ENCODE results near the gene ZBTB25. TPM values are rescaled to one million over a fixed set of nuclear protein-coding genes. Genes with fewer than 3 reads are reported as not detected.

ZBTB25 gene
- polyA plus RNA-seq, 3 donors, result 2.6 to 4.0 (median 3.8) TPM

GRCh38 chr14:64459405-64460136 lies 44.1 kb downstream of the ZBTB25 start:
- 76 to 79% (median 77%) methylated on average over 4 of the region's 4 CpGs for WGBS, 3 donors
- no peak overlapping the region for H3K27ac ChIP-seq (ENCODE audit: low read depth, low read length)

- H3K27ac ChIP-seq (ENCODE audit: low read depth, low read length), result no peak overlapping the region
- 89 to 95% (median 94%) methylated on average over 10 of the region's 10 CpGs for WGBS, 3 donors
Measured at GRCh38 chr14:64454671-64455070, 49.0 kb downstream of the ZBTB25 start.

- no peak overlapping the region for H3K27ac ChIP-seq (ENCODE audit: low read depth, low read length)
- WGBS, 3 donors, result 85 to 90% (median 90%) methylated on average over 2 of the region's 2 CpGs
Measured at GRCh38 chr14:64450255-64450654, 53.4 kb downstream of the ZBTB25 start.

GRCh38 chr14:64447876-64448670 lies 55.6 kb downstream of the ZBTB25 start:
- H3K27ac ChIP-seq (ENCODE audit: low read depth, low read length), result no peak overlapping the region

GRCh38 chr14:64444984-64445845 lies 58.4 kb downstream of the ZBTB25 start:
- no peak overlapping the region for H3K27ac ChIP-seq (ENCODE audit: low read depth, low read length)
- WGBS, 3 donors, result 75 to 82% (median 76%) methylated on average over 7 of the region's 7 CpGs

More at GRCh38 chr14:64447876-64448670, 55.6 kb downstream of the ZBTB25 start:
- 89 to 99% (median 94%) methylated on average over 5 of the region's 5 CpGs for WGBS, 3 donors

- H3K27ac ChIP-seq (ENCODE audit: low read depth, low read length), result no peak overlapping the region
- WGBS, 3 donors, result 84 to 88% (median 87%) methylated on average over 11 of the region's 11 CpGs
Measured at GRCh38 chr14:64444140-64444539, 59.5 kb downstream of the ZBTB25 start.

GRCh38 chr14:64442300-64442988 lies 61.2 kb downstream of the ZBTB25 start:
- no peak overlapping the region for H3K27ac ChIP-seq (ENCODE audit: low read depth, low read length)

GRCh38 chr14:64440494-64440893 lies 63.1 kb downstream of the ZBTB25 start:
- no peak overlapping the region for H3K27ac ChIP-seq (ENCODE audit: low read depth, low read length)
- WGBS, 3 donors, result 91 to 97% (median 96%) methylated on average over 3 of the region's 3 CpGs

More at GRCh38 chr14:64442300-64442988, 61.2 kb downstream of the ZBTB25 start:
- WGBS, 3 donors, result 87 to 89% (median 87%) methylated on average over 17 of the region's 17 CpGs

GRCh38 chr14:64439141-64439540 lies 64.5 kb downstream of the ZBTB25 start:
- H3K27ac ChIP-seq (ENCODE audit: low read depth, low read length), result no peak overlapping the region
- 92 to 95% (median 94%) methylated on average over 6 of the region's 6 CpGs for WGBS, 3 donors

- no peak overlapping the region for H3K27ac ChIP-seq (ENCODE audit: low read depth, low read length)
Measured at GRCh38 chr14:64438181-64438841, 65.3 kb downstream of the ZBTB25 start.

GRCh38 chr14:64434528-64434927 lies 69.1 kb downstream of the ZBTB25 start:
- H3K27ac ChIP-seq (ENCODE audit: low read depth, low read length), result no peak overlapping the region
- WGBS, 3 donors, result 76 to 83% (median 82%) methylated on average over 3 of the region's 3 CpGs

More at GRCh38 chr14:64438181-64438841, 65.3 kb downstream of the ZBTB25 start:
- WGBS, 3 donors, result 67 to 76% (median 75%) methylated on average over 3 of the region's 3 CpGs

GRCh38 chr14:64423987-64424386 lies 79.7 kb downstream of the ZBTB25 start:
- H3K27ac ChIP-seq (ENCODE audit: low read depth, low read length), result no peak overlapping the region
- WGBS, 3 donors, result 90 to 96% (median 93%) methylated on average over 6 of the region's 6 CpGs

GRCh38 chr14:64422756-64423155 lies 80.9 kb downstream of the ZBTB25 start:
- no peak overlapping the region for H3K27ac ChIP-seq (ENCODE audit: low read depth, low read length)
- WGBS, 3 donors, result 90 to 92% (median 92%) methylated on average over 7 of the region's 7 CpGs

- H3K27ac ChIP-seq (ENCODE audit: low read depth, low read length), result no peak overlapping the region
- WGBS, 3 donors, result 97 to 100% (median 100%) methylated on average over 1 of the region's 1 CpG
Measured at GRCh38 chr14:64422005-64422404, 81.6 kb downstream of the ZBTB25 start.

- WGBS, 3 donors, result 65 to 67% (median 66%) methylated on average over 8 of the region's 8 CpGs
- no peak overlapping the region for H3K27ac ChIP-seq (ENCODE audit: low read depth, low read length)
Measured at GRCh38 chr14:64421166-64421565, 82.5 kb downstream of the ZBTB25 start.

GRCh38 chr14:64419003-64419402 lies 84.6 kb downstream of the ZBTB25 start:
- WGBS, 3 donors, result 87 to 93% (median 89%) methylated on average over 7 of the region's 7 CpGs
- H3K27ac ChIP-seq (ENCODE audit: low read depth, low read length), result no peak overlapping the region

- no peak overlapping the region for H3K27ac ChIP-seq (ENCODE audit: low read depth, low read length)
- 94 to 97% (median 97%) methylated on average over 7 of the region's 7 CpGs for WGBS, 3 donors
Measured at GRCh38 chr14:64417771-64418125, 85.9 kb downstream of the ZBTB25 start.

All from adipose tissue (tissue), 3 donors.